Heart right ventricle (tissue), 16 donors: ENCODE measurements around the gene ATG12. TPM values are rescaled to one million over a fixed set of nuclear protein-coding genes. Genes with fewer than 3 reads are reported as not detected.

Experiments used
- ATAC-seq, 8 donors: fragments of 200-7000 bp; cut with Tn5 transposase; one replicate each; pipeline ENCODE4 v1.9.1; 2020; ENCODE audit warnings: mild to moderate bottlenecking in 8 of 8, moderate library complexity in 8 of 8, moderate number of reproducible peaks in 1 of 8
- DNase-seq, 2 donors: peaks; one replicate each; pipeline ENCODE4 v3.0.0-alpha.2; 2020
- H3K27ac ChIP-seq, 10 donors: fragments of 200-600 bp; sonication (generic) in 2 of 10; one replicate each; pipeline versions ENCODE4 v1.5.0 to v1.8.0; 2020 to 2022; ENCODE audit warnings: mild to moderate bottlenecking in 3 of 10
- H3K27me3 ChIP-seq, 7 donors: fragments of 200-600 bp; one replicate each; pipeline ENCODE4 v1.8.0; 2021 to 2022; ENCODE audit warnings: mild to moderate bottlenecking in 2 of 7
- H3K36me3 ChIP-seq, 9 donors: fragments of 200-600 bp; sonication (generic) in 1 of 9; one replicate each; pipeline versions ENCODE4 v1.5.0 to v1.8.0; 2020 to 2022; ENCODE audit warnings: mild to moderate bottlenecking in 2 of 9
- H3K4me1 ChIP-seq, 9 donors: fragments of 200-600 bp; sonication (generic) in 1 of 9; one replicate each; pipeline versions ENCODE4 v1.5.0 to v1.8.0; 2020 to 2022; ENCODE audit warnings: mild to moderate bottlenecking in 4 of 9
- H3K4me3 ChIP-seq, 10 donors: fragments of 200-600 bp; sonication (generic) in 2 of 10; one replicate each; pipeline versions ENCODE4 v1.5.0 to v1.8.0; 2020 to 2022; ENCODE audit warnings: mild to moderate bottlenecking in 7 of 10, moderate library complexity in 2 of 10
- H3K9me3 ChIP-seq, 11 donors: fragments of 200-600 bp in 10 of 11; sonication (generic) in 2 of 11; one replicate each; pipeline versions ENCODE4 v1.5.0 to v1.8.0; 2013 to 2022; ENCODE audit warnings: mild to moderate bottlenecking in 2 of 11, control low read depth in 1 of 11, moderate library complexity in 1 of 11
- WGBS, 2 donors: extraction: QIAGEN DNeasy Blood & Tissue Kit; methylation state at CpG; one replicate each; pipeline ENCODE4 v1.1.7; 2013; ENCODE audit warnings: inconsistent platforms in 1 of 2; 5-methylcytosine and 5-hydroxymethylcytosine counted together
- intact Hi-C, 10 donors: fragments of 100-400 bp; cut with DNase I; formaldehyde crosslinking; loops; one replicate each; pipeline versions ENCODE4 v1.11.1 to v1.14.2; 2022
- polyA plus RNA-seq, 2 donors: library from polyadenylated mRNA; stranded (reverse); fragments of 200-250 nt; gene quantifications; one replicate each; pipeline ENCODE4 v1.2.3, GENCODE V29; 2013
- total RNA-seq, 10 donors: library from RNA; stranded (reverse); fragmentation: NEBNext Ultra II Directional in 3 of 10; extraction: Animal tissue kit (Norgen Biotek cat#: 25700) in 3 of 10; gene quantifications; one replicate each; pipeline versions ENCODE4 v1.2.1 to v1.2.4, GENCODE V29; 2021 to 2023
- TF ChIP-seq, protein P1 (sequence below), 9 donors: fragments of 200-600 bp; sonication (generic) in 2 of 9; IDR thresholded peaks; one replicate each; pipeline versions ENCODE4 v1.5.0 to v1.8.0; 2021 to 2022; ENCODE audit warnings: antibody characterized with exemption in 9 of 9, mild to moderate bottlenecking in 5 of 9, moderate library complexity in 1 of 9
- donor health status: Arrhythmogenic right ventricular cardiomyopathy.
- donor health status: ischemic (EF 13 %, LVEDD 7.1; RV severe dilation, severe dysfunction).
- donor health status: healthy with polysubstance abuse.
- donor health status: DM: no; HTN: yes; CAD: no.
- donor health status: DM: no; HTN: no; CAD: no.
- donor health status: ischemic (EF 25% LVEDD 6.9; RV normal size, moderate dysfunction).
- donor health status: ischemic (EF 25% LVEDD 5.7; RV mildly dilated, moderate dysfunction).
- donor health status: healthy.
- donor health status: DM: yes; HTN: yes; CAD: no.
- donor health status: Ischemic cardiomyopathy.
- donor health status: ischemic (EF 35%, LVEDD 5.7; RV mildly dilated, moderate dysfunction).
- donor health status: nonischemic (EF 11% LVEDD 7.7; RV severe dilation, severe dysfunction).
- donor health status: DM: yes; HTN: yes; CAD: no.
- donor health status: PGD.
- donor health status: ischemic (EF 29% LVEDD 5.4; RV normal size, mild dysfunction).
- donor health status: nonischemic (EF 23%, LVEDD 6.1; RV moderate dilation, normal function).

The ATG12 gene
- total and polyA plus RNA-seq, 12 donors = 18.0 to 29.8 (median 25.0) TPM

- intact Hi-C loops = loop anchor here in 6 of 10 donors (5.0 to 10.0 kb wide), 6 partner anchors 210 to 528 kb away; partner anchors contain the start of genes TMED7 (in 2 of the 6) and COMMD10 (in 1 of the 6)
- H3K4me1 ChIP-seq = peaks cover 4 to 77% (median 56%) of the 10 kb centered on the region in 9 donors
- H3K9me3 ChIP-seq = no peaks in the 10 kb centered on the region
- peak overlapping the region; percentile 59 to 96 (median 90) for H3K4me3 ChIP-seq
- WGBS, 2 donors = 0% methylated on average over 67 to 68 of the region's 68 CpGs
- ATAC-seq (peak; percentile 51 to 90 (median 68)), DNase-seq (no peak)
- TF ChIP-seq, protein P1, sequence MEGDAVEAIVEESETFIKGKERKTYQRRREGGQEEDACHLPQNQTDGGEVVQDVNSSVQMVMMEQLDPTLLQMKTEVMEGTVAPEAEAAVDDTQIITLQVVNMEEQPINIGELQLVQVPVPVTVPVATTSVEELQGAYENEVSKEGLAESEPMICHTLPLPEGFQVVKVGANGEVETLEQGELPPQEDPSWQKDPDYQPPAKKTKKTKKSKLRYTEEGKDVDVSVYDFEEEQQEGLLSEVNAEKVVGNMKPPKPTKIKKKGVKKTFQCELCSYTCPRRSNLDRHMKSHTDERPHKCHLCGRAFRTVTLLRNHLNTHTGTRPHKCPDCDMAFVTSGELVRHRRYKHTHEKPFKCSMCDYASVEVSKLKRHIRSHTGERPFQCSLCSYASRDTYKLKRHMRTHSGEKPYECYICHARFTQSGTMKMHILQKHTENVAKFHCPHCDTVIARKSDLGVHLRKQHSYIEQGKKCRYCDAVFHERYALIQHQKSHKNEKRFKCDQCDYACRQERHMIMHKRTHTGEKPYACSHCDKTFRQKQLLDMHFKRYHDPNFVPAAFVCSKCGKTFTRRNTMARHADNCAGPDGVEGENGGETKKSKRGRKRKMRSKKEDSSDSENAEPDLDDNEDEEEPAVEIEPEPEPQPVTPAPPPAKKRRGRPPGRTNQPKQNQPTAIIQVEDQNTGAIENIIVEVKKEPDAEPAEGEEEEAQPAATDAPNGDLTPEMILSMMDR (IDR thresholded peaks at IDR 0.05) = peak in 7 of 9 donors; percentile 5 to 54 (median 30)
- H3K27ac ChIP-seq = peak overlapping the region; percentile 83 to 98 (median 95)
- no peaks in the 10 kb centered on the region for H3K27me3 ChIP-seq
- peaks cover 0 to 10% (median 2%) of the 10 kb centered on the region in 9 donors for H3K36me3 ChIP-seq
Measured at GRCh38 chr5:115842089-115842935, 947 bp upstream of the ATG12 start.

DNA sequence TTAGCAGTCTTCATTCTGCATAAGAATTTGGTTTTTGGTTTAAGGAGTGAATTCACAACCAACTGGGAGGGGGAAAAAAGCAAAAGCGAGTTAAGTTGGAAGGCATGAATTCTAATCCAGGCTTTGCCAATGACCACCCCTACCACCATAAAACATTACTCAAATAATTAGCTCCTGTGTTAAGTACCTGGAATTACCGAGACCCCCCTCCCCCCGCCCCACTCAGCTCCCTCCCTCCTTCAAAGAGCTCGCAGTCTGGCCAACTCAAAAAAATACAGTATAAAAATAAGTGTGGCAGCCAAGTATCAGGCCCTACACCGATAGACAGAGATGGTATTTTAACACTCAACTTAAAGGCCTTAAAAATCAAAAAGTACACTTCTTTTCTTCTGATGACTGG lies 492 bp downstream of the ATG12 start:
- WGBS, 2 donors = 0 to 1% methylated on average over 5 of the region's 5 CpGs
- TF ChIP-seq, protein P1 (IDR thresholded peaks at IDR 0.05) = no peak
- Histone ChIP-seq H3K4me1 (peaks cover 4 to 68% (median 56%) of the 10 kb centered on the region in 9 donors), H3K36me3 (peaks cover 0 to 24% (median 7%) of the 10 kb centered on the region in 9 donors), H3K27ac (peak overlapping the region; percentile 83 to 98 (median 95)), H3K4me3 (peak overlapping the region; percentile 59 to 96 (median 90)), H3K27me3 (no peaks in the 10 kb centered on the region), H3K9me3 (no peaks in the 10 kb centered on the region)
- ATAC-seq = no peak
- intact Hi-C loops = loop anchor here in 6 of 10 donors (1.0 to 10.0 kb wide), 8 partner anchors 206 to 526 kb away; partner anchors contain the start of genes TMED7 (in 3 of the 6) and COMMD10 (in 1 of the 6)
- no peak for DNase-seq

DNA sequence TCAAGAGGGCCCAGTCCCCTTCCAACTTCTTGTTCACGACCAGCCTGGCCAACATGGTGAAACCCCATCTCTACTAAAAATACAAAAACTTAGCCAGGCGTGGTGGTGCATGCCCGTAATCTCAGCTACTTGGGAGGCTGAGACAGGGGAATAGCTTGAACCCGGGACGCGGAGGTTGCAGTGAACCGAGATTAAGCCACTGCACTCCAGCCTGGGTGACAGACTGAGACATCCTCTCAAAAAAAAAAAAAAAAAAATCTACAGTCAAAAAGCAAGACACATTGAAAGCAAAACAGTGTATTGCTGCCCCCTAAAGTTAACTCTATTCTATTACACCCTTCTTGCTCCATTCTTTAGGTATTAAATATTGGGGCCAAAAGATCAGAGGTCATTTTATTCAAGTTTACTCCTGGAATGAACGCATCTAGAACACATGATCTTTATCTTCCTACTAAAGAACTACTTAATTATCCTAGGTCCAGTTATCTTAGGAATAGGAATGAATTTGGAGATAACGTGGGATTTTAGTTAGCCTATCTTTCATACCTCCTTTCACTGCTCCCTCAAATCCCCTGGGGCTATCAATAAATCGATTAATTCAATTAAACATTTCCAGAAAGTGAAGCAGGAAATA lies 2.4 kb downstream of the ATG12 start:
- H3K4me1 ChIP-seq = peaks cover 4 to 52% (median 40%) of the 10 kb centered on the region in 9 donors
- no peaks in the 10 kb centered on the region for H3K27me3 ChIP-seq
- peak overlapping the region in 4 of 10 donors; percentile 20 to 91 (median 58) for H3K4me3 ChIP-seq
- H3K9me3 ChIP-seq = no peaks in the 10 kb centered on the region
- no peak for ATAC-seq
- H3K27ac ChIP-seq = no peak overlapping the region
- TF ChIP-seq, protein P1 (IDR thresholded peaks at IDR 0.05) = peak in 8 of 9 donors; percentile 38 to 71 (median 58)
- H3K36me3 ChIP-seq = peaks cover 0 to 43% (median 12%) of the 10 kb centered on the region in 9 donors
- 33 to 36% methylated on average over 10 of the region's 10 CpGs for WGBS, 2 donors
- intact Hi-C loops = loop anchor here in 7 of 10 donors (2.0 to 10.0 kb wide), 5 partner anchors 204 to 534 kb away; no protein-coding TSS in a partner anchor
- DNase-seq = no peak

- intact Hi-C loops = loop anchor here in 6 of 10 donors (5.0 to 10.0 kb wide), 4 partner anchors 229 to 531 kb away; no protein-coding TSS in a partner anchor
- TF ChIP-seq, protein P1 (IDR thresholded peaks at IDR 0.05) = no peak
- Histone ChIP-seq H3K36me3 (peaks cover 0 to 77% (median 23%) of the 10 kb centered on the region in 9 donors), H3K4me1 (peaks cover 4 to 35% (median 26%) of the 10 kb centered on the region in 9 donors), H3K27ac (no peak overlapping the region), H3K4me3 (no peak overlapping the region), H3K9me3 (no peaks in the 10 kb centered on the region), H3K27me3 (no peaks in the 10 kb centered on the region)
- 86 to 89% methylated on average over 4 of the region's 4 CpGs for WGBS, 2 donors
- ATAC-seq = no peak
- no peak for DNase-seq
Measured at GRCh38 chr5:115835481-115835880, 5.9 kb downstream of the ATG12 start.
